ENCODE data around the gene RERE. TPM values are rescaled to one million over a fixed set of nuclear protein-coding genes. Genes with fewer than 3 reads are reported as not detected.

Gene RERE
- total RNA-seq, 1 experiment from 2014 or later: 40.6 TPM

GRCh38 chr1:8578936-8579335 is 238.5 kb downstream of the RERE start:
- no peaks in the 10 kb centered on the region for H3K27me3 ChIP-seq (ENCODE audit: insufficient read depth, low read length)
- H3K4me3 ChIP-seq (replicated peaks in 1 of 2; ENCODE audit: low read depth in 1 of 2, low read length in 2 of 2): no peak overlapping the region
- H3K9me2 ChIP-seq (ENCODE audit: insufficient read depth): no peaks in the 10 kb centered on the region
- no peak overlapping the region for H2AFZ ChIP-seq (ENCODE audit: low read depth, low read length, poor library complexity, severe bottlenecking)
- no peak for TF ChIP-seq CEBPB (IDR thresholded peaks at IDR 0.05; ENCODE audit: low read depth)
- TF ChIP-seq ZFX (IDR thresholded peaks at IDR 0.05): no peak
- TF ChIP-seq SIN3A (IDR thresholded peaks at IDR 0.05; ENCODE audit: low read depth): no peak
- TF ChIP-seq POLR2AphosphoS5 (IDR thresholded peaks at IDR 0.05; ENCODE audit: low read depth, low read length): no peak
- no peak for TF ChIP-seq ELF1 (IDR thresholded peaks at IDR 0.05; ENCODE audit: borderline replicate concordance, low read depth)
- TF ChIP-seq RAD21 (IDR thresholded peaks at IDR 0.05; ENCODE audit: low read depth): no peak
- TF ChIP-seq EGR1 (IDR thresholded peaks at IDR 0.05; ENCODE audit: low read depth): no peak
- H3K9ac ChIP-seq (ENCODE audit: low read length): no peak overlapping the region
- RAD21 ChIA-PET (ENCODE audit: low non-redundant PET in 1 of 2, low total read pairs in 2 of 2, uncharacterized antibody in 2 of 2, unreplicated experiment in 2 of 2): no interaction called here
- H3K4me2 ChIP-seq (ENCODE audit: low read length): no peak overlapping the region
- H3K9me3 ChIP-seq (ENCODE audit: control insufficient read depth in 1 of 2, insufficient read depth in 1 of 2, low read depth in 1 of 2, low read length in 2 of 2): no peaks in the 10 kb centered on the region
- CTCF ChIA-PET: interaction anchor here (0.6 to 1.2 kb wide), 5 partner anchors 9 to 541 kb away, joined by 3 to 4 read pairs (median 3); no protein-coding TSS in a partner anchor
- intact Hi-C loops (cut with micrococcal nuclease): loop anchor here (10.0 kb wide), 1 partner anchor 204 kb away; no protein-coding TSS in a partner anchor
- H3K4me1 ChIP-seq (ENCODE audit: control insufficient read depth in 1 of 2, insufficient read depth in 2 of 2, low read length in 2 of 2): no peaks in the 10 kb centered on the region
- H3K36me3 ChIP-seq (ENCODE audit: control insufficient read depth in 1 of 2, insufficient read depth in 2 of 2, low read length in 2 of 2): no peaks in the 10 kb centered on the region
- no TSS peak for BruUV-seq (replicated peaks)
- no peak overlapping the region for H3K27ac ChIP-seq (ENCODE audit: low read depth, low read length)
- ATAC-seq: no peak
- H3K79me2 ChIP-seq (ENCODE audit: insufficient read depth, low read length): no peaks in the 10 kb centered on the region; the same call in none of the 2 replicates
- POLR2A ChIA-PET: no interaction called here
- H4K20me1 ChIP-seq (ENCODE audit: insufficient read depth): no peaks in the 10 kb centered on the region
- no peak for DNase-seq (ENCODE audit: low read depth, low spot score)

GRCh38 chr1:8578132-8578877 is 239.1 kb downstream of the RERE start:
- H3K4me1 ChIP-seq (ENCODE audit: control insufficient read depth in 1 of 2, insufficient read depth in 2 of 2, low read length in 2 of 2): no peaks in the 10 kb centered on the region
- CTCF ChIA-PET: interaction anchor here (0.6 to 1.2 kb wide), 4 partner anchors 17 to 541 kb away, joined by 3 to 4 read pairs (median 3); no protein-coding TSS in a partner anchor
- no peak for ATAC-seq
- no peak overlapping the region for H2AFZ ChIP-seq (ENCODE audit: low read depth, low read length, poor library complexity, severe bottlenecking)
- RAD21 ChIA-PET (ENCODE audit: low non-redundant PET in 1 of 2, low total read pairs in 2 of 2, uncharacterized antibody in 2 of 2, unreplicated experiment in 2 of 2): no interaction called here
- no peak for TF ChIP-seq TCF7L2 (IDR thresholded peaks at IDR 0.05; ENCODE audit: borderline replicate concordance, extremely low read depth, insufficient read depth, insufficient read length)
- TF ChIP-seq SRF (IDR thresholded peaks at IDR 0.05; ENCODE audit: low read depth): no peak
- no peak for TF ChIP-seq CEBPB (IDR thresholded peaks at IDR 0.05; ENCODE audit: low read depth)
- TF ChIP-seq FOSL1 (IDR thresholded peaks at IDR 0.05; ENCODE audit: low read depth): no peak
- no peak for TF ChIP-seq EZH2phosphoT487 (IDR thresholded peaks at IDR 0.05; ENCODE audit: borderline replicate concordance)
- TF ChIP-seq, protein P1, sequence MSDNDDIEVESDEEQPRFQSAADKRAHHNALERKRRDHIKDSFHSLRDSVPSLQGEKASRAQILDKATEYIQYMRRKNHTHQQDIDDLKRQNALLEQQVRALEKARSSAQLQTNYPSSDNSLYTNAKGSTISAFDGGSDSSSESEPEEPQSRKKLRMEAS (IDR thresholded peaks at IDR 0.05): no peak
- no peak for TF ChIP-seq ZBTB33 (IDR thresholded peaks at IDR 0.05; ENCODE audit: extremely low read depth, insufficient replicate concordance, low read length)
- TF ChIP-seq ZFX (IDR thresholded peaks at IDR 0.05): no peak
- TF ChIP-seq, protein P2, sequence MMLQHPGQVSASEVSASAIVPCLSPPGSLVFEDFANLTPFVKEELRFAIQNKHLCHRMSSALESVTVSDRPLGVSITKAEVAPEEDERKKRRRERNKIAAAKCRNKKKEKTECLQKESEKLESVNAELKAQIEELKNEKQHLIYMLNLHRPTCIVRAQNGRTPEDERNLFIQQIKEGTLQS (IDR thresholded peaks at IDR 0.05): no peak
- TF ChIP-seq CBX3 (IDR thresholded peaks at IDR 0.05; ENCODE audit: low read depth): no peak
- H3K36me3 ChIP-seq (ENCODE audit: control insufficient read depth in 1 of 2, insufficient read depth in 2 of 2, low read length in 2 of 2): no peaks in the 10 kb centered on the region
- no peaks in the 10 kb centered on the region for H4K20me1 ChIP-seq (ENCODE audit: insufficient read depth)
- H3K27ac ChIP-seq (ENCODE audit: low read depth, low read length): no peak overlapping the region
- DNase-seq (ENCODE audit: low read depth, low spot score): no peak
- H3K4me2 ChIP-seq (ENCODE audit: low read length): no peak overlapping the region
- POLR2A ChIA-PET: no interaction called here
- H3K27me3 ChIP-seq (ENCODE audit: insufficient read depth, low read length): no peaks in the 10 kb centered on the region
- no peaks in the 10 kb centered on the region for H3K9me3 ChIP-seq (ENCODE audit: control insufficient read depth in 1 of 2, insufficient read depth in 1 of 2, low read depth in 1 of 2, low read length in 2 of 2)
- no peaks in the 10 kb centered on the region for H3K9me2 ChIP-seq (ENCODE audit: insufficient read depth)
- BruUV-seq (replicated peaks): no TSS peak
- no peak overlapping the region for H3K4me3 ChIP-seq (replicated peaks in 1 of 2; ENCODE audit: low read depth in 1 of 2, low read length in 2 of 2)
- intact Hi-C loops (cut with micrococcal nuclease): loop anchor here (10.0 kb wide), 1 partner anchor 204 kb away; no protein-coding TSS in a partner anchor
- H3K9ac ChIP-seq (ENCODE audit: low read length): no peak overlapping the region
- no peaks in the 10 kb centered on the region; the same call in none of the 2 replicates for H3K79me2 ChIP-seq (ENCODE audit: insufficient read depth, low read length)
